ENCODE results near the gene ZNF862.
"Not testable (repeated sequence)": the region's sequence is repeated elsewhere in the genome, so short reads cannot be mapped to it uniquely, and the experiment has no call there.

GRCh38 chr7:149912126-149912525 is 74.0 kb downstream of the ZNF862 start:
- not testable (repeated sequence) for TF ChIP-seq EGR1 (IDR thresholded peaks at IDR 0.05; ENCODE audit: borderline replicate concordance in 1 of 2, low read depth in 2 of 2, low read length in 2 of 2); CTCF (IDR thresholded peaks at IDR 0.05 in 2 of 3, conservative IDR thresholded peaks at IDR 0.05 in 1 of 3; ENCODE audit: control insufficient read depth in 2 of 3, extremely low read depth in 1 of 3, insufficient read depth in 1 of 3, low read depth in 3 of 3, low read length in 3 of 3); USF2 (IDR thresholded peaks at IDR 0.05; ENCODE audit: borderline replicate concordance, low read depth, low read length); BCL3 (IDR thresholded peaks at IDR 0.05; ENCODE audit: borderline replicate concordance, insufficient read depth, low read depth, low read length, poor library complexity, severe bottlenecking); POLR2A (IDR thresholded peaks at IDR 0.05; ENCODE audit: low read depth, low read length); SMC3 (IDR thresholded peaks at IDR 0.05; ENCODE audit: borderline replicate concordance, low read length); ZSCAN29 (IDR thresholded peaks at IDR 0.05)

All from GM12878 (cell line).